KOPT-K1 (cell line): ENCODE measurements around the gene LZTR1.
"Not testable (repeated sequence)": the region's sequence is repeated elsewhere in the genome, so short reads cannot be mapped to it uniquely, and the experiment has no call there.

Source experiments
- H3K27ac ChIP-seq: fragments of 200-600 bp; sonication (generic); 2 replicates; pipeline ENCODE4 v1.5.1; 2016; ENCODE audit warnings: antibody characterized with exemption, mild to moderate bottlenecking, low read depth, low read length; ENCODE audit not compliant: poor library complexity, severe bottlenecking
- H3K36me3 ChIP-seq: fragments of 200-600 bp; sonication (generic); 2 replicates; pipeline ENCODE4 v1.5.1; 2017; ENCODE audit warnings: antibody characterized with exemption, mild to moderate bottlenecking, low read length, moderate library complexity; ENCODE audit not compliant: insufficient read depth
- H3K9me3 ChIP-seq: fragments of 200-600 bp; sonication (generic); 2 replicates; pipeline ENCODE4 v1.5.1; 2017; ENCODE audit warnings: antibody characterized with exemption, low read length, mild to moderate bottlenecking; ENCODE audit not compliant: insufficient read depth, poor library complexity, severe bottlenecking

Gene LZTR1

DNA sequence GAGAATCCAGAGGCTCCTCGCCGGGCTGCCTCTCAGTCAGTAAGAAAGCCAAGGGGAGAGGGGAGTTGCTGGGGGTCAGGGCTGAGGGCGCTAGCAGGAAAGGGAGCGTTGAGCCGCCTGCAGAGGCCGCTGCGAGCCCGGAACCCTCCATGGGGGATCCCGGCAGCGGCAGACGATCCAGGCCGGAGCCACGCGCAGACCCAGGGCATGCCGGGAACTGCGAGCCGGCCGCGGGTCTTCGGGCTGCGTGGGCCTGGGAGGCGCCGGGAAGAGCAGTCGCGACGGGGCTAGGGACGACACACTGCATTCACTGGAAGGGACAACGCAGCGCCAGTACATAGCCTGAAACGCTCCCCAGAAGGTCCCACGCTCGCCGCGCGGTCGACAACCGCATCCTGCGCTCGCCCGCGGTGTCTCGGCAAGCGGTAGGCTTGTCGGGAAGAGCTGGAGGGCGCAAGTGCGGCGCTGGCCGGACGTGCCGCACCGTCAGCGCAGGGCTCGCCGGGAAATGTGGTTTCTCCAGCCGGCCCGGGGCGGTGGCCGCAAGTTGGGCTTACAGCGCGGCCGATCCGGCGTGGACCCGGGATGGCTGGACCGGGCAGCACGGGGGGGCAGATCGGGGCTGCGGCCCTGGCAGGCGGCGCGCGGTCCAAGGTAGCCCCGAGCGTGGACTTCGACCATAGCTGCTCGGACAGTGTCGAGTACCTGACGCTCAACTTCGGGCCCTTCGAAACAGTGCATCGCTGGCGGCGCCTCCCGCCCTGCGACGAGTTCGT, at the start of gene LZTR1:
TSS of gene LZTR1 (plus strand) at position 511 of the 776 bp plus-strand sequence. CDS start at position 586, 75 bp downstream.
- Histone ChIP-seq H3K9me3 (peaks cover 11% of the 10 kb centered on the region), H3K27ac (peak within 1 kb of the TSS; percentile 87), H3K36me3 (peaks cover 15% of the 10 kb centered on the region; the same call in 1 of the 2 replicates)

GRCh38 chr22:20933910-20934309, 48.2 kb upstream of the LZTR1 start:
- peaks cover 77% of the 10 kb centered on the region for H3K36me3 ChIP-seq
- H3K27ac ChIP-seq, result no peak overlapping the region
- H3K9me3 ChIP-seq, result no peaks in the 10 kb centered on the region

DNA sequence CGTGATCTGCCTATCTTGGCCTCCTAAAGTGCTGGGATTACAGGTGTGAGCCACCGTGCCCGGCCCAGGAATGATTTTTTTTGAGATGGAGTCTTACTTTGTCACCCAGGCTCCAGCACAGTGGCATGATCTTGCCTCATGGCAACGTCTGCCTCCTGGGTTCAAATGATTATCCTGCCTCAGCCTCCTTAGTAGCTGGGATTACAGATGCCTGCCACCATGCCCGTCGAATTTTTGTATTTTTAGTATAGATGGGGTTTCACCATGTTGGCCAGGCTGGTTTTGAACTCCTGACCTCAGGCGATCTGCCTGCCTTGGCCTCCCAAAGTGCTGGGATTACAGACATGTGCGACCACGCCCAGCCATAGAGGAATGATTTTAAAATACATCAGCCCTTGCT, 47.0 kb upstream of the LZTR1 start:
- peaks cover 88% of the 10 kb centered on the region for H3K36me3 ChIP-seq
- H3K9me3 ChIP-seq, H3K27ac ChIP-seq: not testable (repeated sequence)

DNA sequence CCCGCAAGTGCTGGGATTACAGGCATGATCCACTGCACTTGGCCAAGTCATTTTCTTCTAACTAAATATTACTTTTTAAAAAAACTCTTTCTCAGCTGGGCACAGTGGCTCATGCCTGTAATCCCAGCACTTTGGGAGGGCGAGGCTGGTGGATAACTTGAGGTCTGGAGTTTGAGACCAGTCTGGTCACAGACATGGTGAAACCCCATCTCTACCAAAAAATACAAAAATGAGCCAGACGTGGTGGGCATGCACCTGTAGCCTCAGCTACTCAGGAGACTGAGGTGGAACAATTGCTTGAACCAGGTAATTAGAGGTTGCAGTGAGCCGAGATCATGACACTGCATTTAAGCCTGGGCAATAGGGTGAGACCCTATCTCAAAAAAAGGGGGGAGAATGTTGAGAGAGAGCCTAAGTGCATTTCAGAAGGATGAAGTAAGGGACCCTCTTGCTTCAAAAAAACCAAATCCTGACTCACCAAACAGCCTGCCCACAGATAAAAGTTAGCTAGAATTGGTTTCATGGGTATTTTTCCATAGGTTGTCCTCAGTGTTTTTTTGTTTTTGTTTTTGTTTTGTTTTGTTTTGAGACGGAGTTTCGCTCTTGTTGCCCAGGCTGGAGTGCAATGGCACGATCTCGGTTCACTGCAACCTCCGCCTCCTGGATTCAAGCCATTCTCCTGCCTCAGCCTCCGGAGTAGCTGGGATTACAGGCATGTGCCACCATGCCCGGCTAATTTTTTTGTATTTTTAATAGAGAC, 46.1 kb upstream of the LZTR1 start:
- not testable (repeated sequence) for H3K27ac ChIP-seq, H3K9me3 ChIP-seq
- H3K36me3 ChIP-seq, result peaks cover 93% of the 10 kb centered on the region

DNA sequence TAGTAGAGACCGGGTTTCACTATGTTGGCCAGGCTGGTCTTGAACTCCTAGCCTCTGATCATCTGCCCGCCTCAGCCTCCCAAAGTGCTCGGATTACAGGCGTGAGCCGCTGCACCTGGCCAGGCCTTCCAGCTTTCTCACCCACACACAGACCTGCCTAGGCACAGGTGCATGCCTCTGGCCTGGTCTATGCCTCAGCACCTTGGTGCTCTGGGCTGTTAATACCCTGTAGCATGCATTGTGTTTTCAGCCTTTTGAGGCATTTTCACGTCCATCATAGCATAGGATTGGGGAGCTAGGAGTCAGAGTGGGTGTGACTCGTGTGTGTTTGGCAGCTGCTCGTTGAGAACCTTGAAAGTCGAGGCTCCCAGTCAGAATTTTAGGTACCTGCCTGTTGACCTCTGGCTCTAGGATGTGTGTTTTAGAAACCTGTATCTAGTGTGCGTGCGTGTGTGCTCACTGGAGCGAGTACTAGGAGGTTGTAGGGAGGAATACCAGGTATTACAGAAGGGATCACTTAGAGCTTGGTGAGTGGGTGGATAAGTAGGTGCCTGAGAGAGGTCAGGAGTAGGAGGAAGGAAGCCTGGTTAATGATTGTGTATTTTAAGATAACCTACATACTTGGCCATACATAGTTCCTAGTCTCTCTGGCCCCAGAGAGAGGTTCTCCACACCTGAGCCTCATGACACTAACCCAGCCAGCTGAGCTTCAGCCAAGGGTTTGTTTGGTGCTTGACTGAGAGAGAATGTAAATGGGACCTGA, 44.9 kb upstream of the LZTR1 start:
- Histone ChIP-seq H3K36me3 (peaks cover 93% of the 10 kb centered on the region), H3K27ac (no peak overlapping the region), H3K9me3 (no peaks in the 10 kb centered on the region)

DNA sequence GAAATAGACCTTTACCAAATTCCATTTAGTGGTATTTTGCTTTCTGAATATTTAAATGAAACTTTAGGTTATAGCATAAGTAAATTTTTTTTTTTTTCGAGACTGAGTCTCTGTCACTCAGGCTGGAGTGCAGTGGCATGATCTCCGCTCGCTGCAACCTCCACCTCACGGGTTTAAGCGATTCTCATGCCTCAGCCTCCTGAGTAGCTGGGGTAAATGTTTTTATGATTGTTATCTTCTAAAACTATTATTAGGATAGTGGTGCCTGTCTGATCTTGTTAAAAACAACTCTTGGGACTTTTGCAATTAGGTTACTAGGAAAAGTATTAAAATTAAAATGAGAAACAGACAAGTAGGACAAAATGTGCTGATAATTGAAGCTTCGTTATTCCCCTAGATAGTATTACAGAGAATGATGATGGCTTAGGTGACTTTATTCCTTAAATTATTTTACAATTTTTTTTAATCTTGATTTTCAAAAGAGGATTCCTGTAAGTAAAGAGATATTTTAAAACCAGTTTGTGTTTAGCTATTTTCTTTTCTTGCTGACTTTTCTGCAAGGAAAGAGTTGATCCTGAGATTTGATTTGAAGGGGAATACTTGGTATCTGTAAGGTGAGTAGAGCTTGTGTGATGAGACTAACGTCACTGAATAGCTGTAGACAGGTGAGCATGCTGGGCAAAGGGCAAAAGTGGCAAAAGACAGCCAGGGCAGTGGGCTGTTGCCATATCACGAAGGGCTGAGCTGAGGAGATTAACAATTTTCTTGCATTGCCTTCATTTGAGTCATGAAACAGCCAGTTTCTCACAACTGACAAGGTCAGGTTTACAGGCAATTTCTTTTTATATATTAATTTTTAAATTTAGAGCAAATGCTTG, 44.1 kb upstream of the LZTR1 start:
- H3K36me3 ChIP-seq, result peaks cover 96% of the 10 kb centered on the region
- no peak overlapping the region for H3K27ac ChIP-seq
- H3K9me3 ChIP-seq, result no peaks in the 10 kb centered on the region

DNA sequence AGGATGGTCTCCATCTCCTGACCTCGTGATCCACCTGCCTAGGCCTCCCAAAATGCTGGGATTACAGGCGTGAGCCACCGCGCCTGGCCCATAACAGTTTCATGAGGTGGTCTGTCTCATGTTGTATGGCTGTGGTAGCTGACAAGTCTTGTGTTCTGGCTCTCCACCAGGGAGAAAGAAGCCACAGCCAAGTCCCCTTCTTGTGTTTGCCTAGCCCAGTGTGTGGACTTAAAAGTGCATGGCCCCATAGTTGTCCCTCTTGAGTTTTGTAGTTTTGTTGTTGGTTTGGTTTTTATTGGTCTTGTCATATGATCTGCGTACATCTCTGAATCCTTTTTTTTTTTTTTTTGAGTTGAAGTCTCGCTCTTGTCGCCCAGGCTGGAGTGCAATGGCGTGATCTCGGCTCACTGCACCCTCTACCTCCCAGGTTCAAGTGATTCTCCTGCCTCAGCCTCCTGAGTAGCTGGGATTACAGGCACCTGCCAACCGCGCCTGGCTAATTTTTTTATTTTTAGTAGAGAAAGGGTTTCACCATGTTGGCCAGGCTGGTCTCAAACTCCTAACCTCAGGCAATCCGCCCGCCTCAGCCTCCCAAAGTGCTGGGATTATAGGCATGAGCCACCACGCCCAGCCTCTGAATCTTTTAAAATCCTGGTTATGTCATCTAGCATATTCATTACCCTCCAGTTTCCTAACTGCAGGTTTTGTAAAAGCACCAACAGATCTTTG, 42.5 kb upstream of the LZTR1 start:
- H3K9me3 ChIP-seq, H3K27ac ChIP-seq: not testable (repeated sequence)
- H3K36me3 ChIP-seq, result peaks cover 88% of the 10 kb centered on the region

DNA sequence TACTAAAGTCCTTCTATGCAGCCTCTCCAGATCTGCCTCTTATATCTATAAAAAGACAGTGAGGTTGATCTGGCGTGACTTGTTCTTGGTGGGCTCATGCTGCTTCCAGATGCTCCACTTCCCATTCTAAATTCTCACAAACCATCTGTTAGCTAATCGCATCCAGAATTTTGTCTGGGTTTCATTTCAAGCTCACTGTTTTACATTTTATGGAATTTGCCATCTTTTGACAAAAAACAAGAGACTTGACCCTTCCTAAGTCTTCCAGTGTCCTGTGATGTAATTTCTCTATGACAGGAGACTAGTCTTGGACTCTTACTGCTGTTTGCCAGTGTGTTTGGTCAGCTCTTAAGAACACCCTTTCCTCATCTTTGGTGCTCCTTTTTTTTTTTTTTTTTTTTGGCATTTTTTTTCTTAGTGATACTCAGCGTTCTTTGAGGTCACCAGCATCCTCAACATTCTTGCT, 41.9 kb upstream of the LZTR1 start:
- no peak overlapping the region for H3K27ac ChIP-seq
- no peaks in the 10 kb centered on the region for H3K9me3 ChIP-seq
- H3K36me3 ChIP-seq, result peaks cover 85% of the 10 kb centered on the region

GRCh38 chr22:20940904-20941385, 41.2 kb upstream of the LZTR1 start:
- Histone ChIP-seq H3K27ac (no peak overlapping the region), H3K9me3 (no peaks in the 10 kb centered on the region), H3K36me3 (peaks cover 85% of the 10 kb centered on the region)

GRCh38 chr22:20942203-20942902, 39.7 kb upstream of the LZTR1 start:
- H3K27ac ChIP-seq, H3K9me3 ChIP-seq: not testable (repeated sequence)
- H3K36me3 ChIP-seq, result peaks cover 85% of the 10 kb centered on the region

DNA sequence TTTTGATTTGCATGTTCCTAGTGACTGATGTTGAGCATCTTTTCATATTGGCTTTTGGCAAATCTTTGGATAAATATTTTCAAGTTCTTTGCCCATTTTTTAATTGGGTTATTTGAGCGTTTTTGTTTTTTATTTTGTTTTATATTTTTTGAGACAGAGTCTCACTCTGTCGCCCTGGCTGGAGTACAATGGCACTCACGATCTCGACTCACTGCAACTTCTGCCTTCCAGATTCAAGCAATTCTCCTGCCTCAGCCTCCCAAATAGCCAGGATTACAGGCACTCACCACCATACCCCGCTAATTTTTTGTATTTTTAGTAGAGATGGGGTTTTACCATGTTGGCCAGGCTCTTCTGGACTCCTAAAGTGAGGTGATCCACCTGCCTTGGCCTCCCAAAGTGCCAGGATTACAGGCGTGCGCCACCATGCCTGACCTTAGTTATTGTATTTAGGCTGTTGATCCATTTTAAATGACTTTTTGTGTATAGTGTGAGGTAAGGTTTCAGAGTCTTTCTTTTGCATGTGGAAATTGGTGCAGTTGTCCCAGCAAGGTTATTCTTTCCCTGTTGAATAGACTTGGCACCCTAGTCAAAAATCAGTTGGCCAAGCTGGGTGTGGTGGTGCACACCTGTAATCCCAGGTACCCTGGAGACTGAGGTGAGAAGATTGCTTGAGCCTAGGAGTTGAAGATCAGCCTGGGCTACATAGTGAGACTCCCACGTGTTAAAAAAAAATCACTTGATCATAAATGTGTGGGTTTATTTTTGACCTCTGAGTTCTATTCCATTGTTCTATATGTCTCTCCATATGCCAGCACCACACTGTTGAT, 38.8 kb upstream of the LZTR1 start:
- no peak overlapping the region for H3K27ac ChIP-seq
- H3K9me3 ChIP-seq, result no peaks in the 10 kb centered on the region
- peaks cover 84% of the 10 kb centered on the region for H3K36me3 ChIP-seq

GRCh38 chr22:20944042-20944441, 38.1 kb upstream of the LZTR1 start:
- no peaks in the 10 kb centered on the region for H3K9me3 ChIP-seq
- no peak overlapping the region for H3K27ac ChIP-seq
- peaks cover 84% of the 10 kb centered on the region for H3K36me3 ChIP-seq

GRCh38 chr22:20945578-20945934, 36.5 kb upstream of the LZTR1 start:
- Histone ChIP-seq H3K36me3 (peaks cover 84% of the 10 kb centered on the region), H3K27ac (no peak overlapping the region), H3K9me3 (no peaks in the 10 kb centered on the region)
